ENCODE results near the gene RALGAPA2. TPM values are rescaled to one million over a fixed set of nuclear protein-coding genes. Genes with fewer than 3 reads are reported as not detected.

Gene RALGAPA2
- total and polyA plus RNA-seq, 8 donors: 34.5 to 79.8 (median 43.1) TPM

DNA sequence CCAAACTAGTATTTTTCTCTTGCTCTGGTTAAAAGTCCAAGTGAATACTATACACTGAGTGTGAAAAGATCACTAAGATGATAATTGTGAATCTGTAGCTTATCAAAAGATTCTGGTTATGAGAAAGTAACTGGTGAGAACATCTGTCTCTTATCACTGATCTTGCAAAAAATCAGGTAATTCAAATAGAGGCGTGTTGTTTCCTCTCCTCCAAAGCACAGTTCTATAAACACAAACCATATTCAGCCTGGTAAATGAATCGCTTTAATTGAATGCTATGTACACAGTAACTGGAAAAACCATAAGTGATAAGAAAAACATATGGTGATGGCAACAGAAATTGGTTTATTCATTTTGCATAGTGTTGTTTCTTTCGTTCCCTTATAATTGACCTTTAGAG is 161.0 kb downstream of the RALGAPA2 start:
- DNase-seq (no peak), ATAC-seq (no peak)
- H3K4me1 ChIP-seq: no peaks in the 10 kb centered on the region
- no peak overlapping the region for H3K4me3 ChIP-seq
- H3K27me3 ChIP-seq: no peaks in the 10 kb centered on the region
- H3K9me3 ChIP-seq: no peaks in the 10 kb centered on the region
- TF ChIP-seq, protein P1, sequence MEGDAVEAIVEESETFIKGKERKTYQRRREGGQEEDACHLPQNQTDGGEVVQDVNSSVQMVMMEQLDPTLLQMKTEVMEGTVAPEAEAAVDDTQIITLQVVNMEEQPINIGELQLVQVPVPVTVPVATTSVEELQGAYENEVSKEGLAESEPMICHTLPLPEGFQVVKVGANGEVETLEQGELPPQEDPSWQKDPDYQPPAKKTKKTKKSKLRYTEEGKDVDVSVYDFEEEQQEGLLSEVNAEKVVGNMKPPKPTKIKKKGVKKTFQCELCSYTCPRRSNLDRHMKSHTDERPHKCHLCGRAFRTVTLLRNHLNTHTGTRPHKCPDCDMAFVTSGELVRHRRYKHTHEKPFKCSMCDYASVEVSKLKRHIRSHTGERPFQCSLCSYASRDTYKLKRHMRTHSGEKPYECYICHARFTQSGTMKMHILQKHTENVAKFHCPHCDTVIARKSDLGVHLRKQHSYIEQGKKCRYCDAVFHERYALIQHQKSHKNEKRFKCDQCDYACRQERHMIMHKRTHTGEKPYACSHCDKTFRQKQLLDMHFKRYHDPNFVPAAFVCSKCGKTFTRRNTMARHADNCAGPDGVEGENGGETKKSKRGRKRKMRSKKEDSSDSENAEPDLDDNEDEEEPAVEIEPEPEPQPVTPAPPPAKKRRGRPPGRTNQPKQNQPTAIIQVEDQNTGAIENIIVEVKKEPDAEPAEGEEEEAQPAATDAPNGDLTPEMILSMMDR (IDR thresholded peaks at IDR 0.05): no peak
- H3K36me3 ChIP-seq: peaks cover 0 to 25% of the 10 kb centered on the region in 2 donors
- H3K27ac ChIP-seq: no peak overlapping the region
- intact Hi-C loops (cut with DNase I): no loop called here

GRCh38 chr20:20549704-20550103 is 162.7 kb downstream of the RALGAPA2 start:
- H3K9me3 ChIP-seq: no peaks in the 10 kb centered on the region
- H3K4me1 ChIP-seq: no peaks in the 10 kb centered on the region
- no peak overlapping the region for H3K27ac ChIP-seq
- no peaks in the 10 kb centered on the region for H3K27me3 ChIP-seq
- ATAC-seq (peak; percentile 57), DNase-seq (no peak)
- H3K36me3 ChIP-seq: peaks cover 0 to 30% of the 10 kb centered on the region in 2 donors
- intact Hi-C loops (cut with DNase I): no loop called here
- TF ChIP-seq, protein P1 (IDR thresholded peaks at IDR 0.05): no peak
- H3K4me3 ChIP-seq: no peak overlapping the region

GRCh38 chr20:20549267-20549612 is 163.2 kb downstream of the RALGAPA2 start:
- TF ChIP-seq, protein P1 (IDR thresholded peaks at IDR 0.05): no peak
- Histone ChIP-seq H3K4me3 (no peak overlapping the region), H3K9me3 (no peaks in the 10 kb centered on the region), H3K27me3 (no peaks in the 10 kb centered on the region), H3K27ac (no peak overlapping the region), H3K36me3 (peaks cover 0 to 35% of the 10 kb centered on the region in 2 donors), H3K4me1 (no peaks in the 10 kb centered on the region)
- intact Hi-C loops (cut with DNase I): no loop called here
- DNase-seq (no peak), ATAC-seq (no peak)

- no peak for DNase-seq
- Histone ChIP-seq H3K36me3 (peaks cover 0 to 39% of the 10 kb centered on the region in 2 donors), H3K27ac (no peak overlapping the region), H3K9me3 (no peaks in the 10 kb centered on the region), H3K4me3 (no peak overlapping the region), H3K4me1 (no peaks in the 10 kb centered on the region), H3K27me3 (no peaks in the 10 kb centered on the region)
- TF ChIP-seq, protein P1 (IDR thresholded peaks at IDR 0.05): no peak
- peak; percentile 59 for ATAC-seq
- intact Hi-C loops (cut with DNase I): no loop called here
Measured at GRCh38 chr20:20548527-20549266, 163.7 kb downstream of the RALGAPA2 start.

GRCh38 chr20:20547876-20548266 is 164.6 kb downstream of the RALGAPA2 start:
- Histone ChIP-seq H3K4me3 (no peak overlapping the region), H3K4me1 (no peaks in the 10 kb centered on the region), H3K27ac (no peak overlapping the region), H3K9me3 (no peaks in the 10 kb centered on the region), H3K27me3 (no peaks in the 10 kb centered on the region), H3K36me3 (peaks cover 0 to 36% of the 10 kb centered on the region in 2 donors)
- TF ChIP-seq, protein P1 (IDR thresholded peaks at IDR 0.05): no peak
- DNase-seq: no peak
- intact Hi-C loops (cut with DNase I): no loop called here
- no peak for ATAC-seq
